Colonic mucosa (tissue), 4 donors: ENCODE results near the gene NTHL1. TPM values are rescaled to one million over a fixed set of nuclear protein-coding genes. Genes with fewer than 3 reads are reported as not detected.

Experiments used
- DNase-seq: peaks from one replicate; pipeline ENCODE4 v3.0.0-alpha.2; 2020
- H3K27ac ChIP-seq: fragments of 200-600 bp; one replicate; pipeline ENCODE4 v1.8.0; 2021
- H3K27me3 ChIP-seq: fragments of 200-600 bp; one replicate; pipeline ENCODE4 v1.8.0; 2021
- H3K36me3 ChIP-seq: fragments of 200-600 bp; one replicate; pipeline ENCODE4 v1.8.0; 2021
- H3K4me1 ChIP-seq: fragments of 200-600 bp; one replicate; pipeline ENCODE4 v1.8.0; 2021; ENCODE audit warnings: mild to moderate bottlenecking
- H3K4me3 ChIP-seq: fragments of 200-600 bp; one replicate; pipeline ENCODE4 v1.8.0; 2021
- H3K9ac ChIP-seq, 2 donors: one replicate each; pipeline ENCODE4 v1.7.0; 2013; ENCODE audit warnings: control low read depth in 2 of 2, low read depth in 2 of 2, low read length in 2 of 2
- H3K9me3 ChIP-seq: fragments of 200-600 bp; one replicate; pipeline ENCODE4 v1.8.0; 2021
- intact Hi-C: fragments of 100-400 bp; cut with DNase I; formaldehyde crosslinking; loops from one replicate; pipeline ENCODE4 v1.14.1; 2022
- total RNA-seq, 2 donors: library from RNA; stranded (reverse); fragmentation: NEBNext Ultra II Directional in 1 of 2; extraction: Animal tissue kit (Norgen Biotek cat#: 25700) in 1 of 2; gene quantifications; one replicate each; pipeline ENCODE4 v1.2.1, GENCODE V29; 2021
- TF ChIP-seq, protein P1 (sequence below): fragments of 200-600 bp; IDR thresholded peaks from one replicate; pipeline ENCODE4 v1.8.0; 2022; ENCODE audit warnings: antibody characterized with exemption, mild to moderate bottlenecking
- donor health status: healthy.
- donor health status: DM: no; HTN: no; CAD: no.
- donor health status: DM: no; HTN: no; CAD: no.

NTHL1 gene
- total RNA-seq, 2 donors from 2014 or later, result 30.1 to 96.8 TPM

DNA sequence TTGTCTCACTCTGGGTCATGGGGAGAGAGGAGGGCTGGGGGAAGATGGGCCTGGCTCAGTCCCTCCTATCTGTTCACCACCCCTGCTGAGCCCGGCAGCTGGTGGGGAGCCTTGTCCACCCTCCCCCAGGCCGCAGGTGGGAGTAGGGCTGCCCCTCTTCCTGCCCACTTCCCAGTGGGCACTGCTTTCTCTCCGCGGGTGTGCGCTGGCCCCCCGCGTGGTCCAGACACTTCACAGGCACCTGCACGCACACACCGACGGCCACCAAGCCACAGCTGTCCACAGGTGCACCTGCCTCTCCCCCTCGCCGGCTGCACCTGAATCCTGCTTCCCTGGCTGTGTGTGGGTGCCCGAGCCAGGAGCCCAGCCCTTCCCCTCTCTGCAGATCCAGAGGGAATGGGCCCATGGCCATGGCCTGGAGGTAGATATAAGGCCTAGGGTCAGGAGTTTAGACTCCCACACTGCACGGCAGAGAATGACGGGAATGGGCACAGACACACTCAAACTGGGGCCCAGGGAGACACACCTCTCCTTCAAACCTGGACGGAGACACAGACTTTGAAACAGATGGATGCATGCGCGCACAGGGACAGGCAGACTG lies 18.9 kb downstream of the NTHL1 start:
- H3K36me3 ChIP-seq, result no peaks in the 10 kb centered on the region
- no peak overlapping the region for H3K27ac ChIP-seq
- intact Hi-C loops, result loop anchor here (10.0 kb wide), 1 partner anchor 56 kb away; no protein-coding TSS in a partner anchor
- no peak for DNase-seq
- H3K27me3 ChIP-seq, result no peaks in the 10 kb centered on the region
- no peaks in the 10 kb centered on the region for H3K4me1 ChIP-seq
- H3K4me3 ChIP-seq, result peak overlapping the region; percentile 66
- TF ChIP-seq, protein P1, sequence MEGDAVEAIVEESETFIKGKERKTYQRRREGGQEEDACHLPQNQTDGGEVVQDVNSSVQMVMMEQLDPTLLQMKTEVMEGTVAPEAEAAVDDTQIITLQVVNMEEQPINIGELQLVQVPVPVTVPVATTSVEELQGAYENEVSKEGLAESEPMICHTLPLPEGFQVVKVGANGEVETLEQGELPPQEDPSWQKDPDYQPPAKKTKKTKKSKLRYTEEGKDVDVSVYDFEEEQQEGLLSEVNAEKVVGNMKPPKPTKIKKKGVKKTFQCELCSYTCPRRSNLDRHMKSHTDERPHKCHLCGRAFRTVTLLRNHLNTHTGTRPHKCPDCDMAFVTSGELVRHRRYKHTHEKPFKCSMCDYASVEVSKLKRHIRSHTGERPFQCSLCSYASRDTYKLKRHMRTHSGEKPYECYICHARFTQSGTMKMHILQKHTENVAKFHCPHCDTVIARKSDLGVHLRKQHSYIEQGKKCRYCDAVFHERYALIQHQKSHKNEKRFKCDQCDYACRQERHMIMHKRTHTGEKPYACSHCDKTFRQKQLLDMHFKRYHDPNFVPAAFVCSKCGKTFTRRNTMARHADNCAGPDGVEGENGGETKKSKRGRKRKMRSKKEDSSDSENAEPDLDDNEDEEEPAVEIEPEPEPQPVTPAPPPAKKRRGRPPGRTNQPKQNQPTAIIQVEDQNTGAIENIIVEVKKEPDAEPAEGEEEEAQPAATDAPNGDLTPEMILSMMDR, result no peak
- no peaks in the 10 kb centered on the region for H3K9me3 ChIP-seq
- H3K9ac ChIP-seq, result peak overlapping the region; percentile 2 to 76

DNA sequence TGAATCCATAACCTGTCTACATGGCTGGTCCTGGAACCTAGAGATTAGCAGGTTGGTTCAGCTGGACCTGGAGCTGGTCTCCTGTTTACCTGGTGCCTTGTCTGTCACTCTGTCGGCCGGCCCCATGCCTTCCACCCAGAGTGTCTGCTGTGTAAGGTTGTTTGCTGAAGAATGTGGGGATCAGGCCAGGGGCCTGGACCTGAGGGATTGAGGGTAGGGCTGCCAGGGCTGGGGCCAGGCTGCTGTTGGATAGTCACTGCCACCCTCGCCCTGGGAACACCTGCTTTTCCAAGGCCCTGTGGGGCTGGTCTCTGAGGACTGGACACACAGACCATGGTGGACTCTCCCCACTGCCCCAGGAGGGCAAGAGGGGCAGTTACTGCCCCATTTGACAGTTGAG lies 19.5 kb downstream of the NTHL1 start:
- no peak overlapping the region for H3K27ac ChIP-seq
- DNase-seq, result no peak
- H3K27me3 ChIP-seq, result no peaks in the 10 kb centered on the region
- H3K4me3 ChIP-seq, result peak overlapping the region; percentile 66
- no peaks in the 10 kb centered on the region for H3K9me3 ChIP-seq
- no peaks in the 10 kb centered on the region for H3K36me3 ChIP-seq
- intact Hi-C loops, result loop anchor here (10.0 kb wide), 1 partner anchor 57 kb away; no protein-coding TSS in a partner anchor
- peak overlapping the region; percentile 50 to 76 for H3K9ac ChIP-seq
- TF ChIP-seq, protein P1, result no peak
- H3K4me1 ChIP-seq, result no peaks in the 10 kb centered on the region

DNA sequence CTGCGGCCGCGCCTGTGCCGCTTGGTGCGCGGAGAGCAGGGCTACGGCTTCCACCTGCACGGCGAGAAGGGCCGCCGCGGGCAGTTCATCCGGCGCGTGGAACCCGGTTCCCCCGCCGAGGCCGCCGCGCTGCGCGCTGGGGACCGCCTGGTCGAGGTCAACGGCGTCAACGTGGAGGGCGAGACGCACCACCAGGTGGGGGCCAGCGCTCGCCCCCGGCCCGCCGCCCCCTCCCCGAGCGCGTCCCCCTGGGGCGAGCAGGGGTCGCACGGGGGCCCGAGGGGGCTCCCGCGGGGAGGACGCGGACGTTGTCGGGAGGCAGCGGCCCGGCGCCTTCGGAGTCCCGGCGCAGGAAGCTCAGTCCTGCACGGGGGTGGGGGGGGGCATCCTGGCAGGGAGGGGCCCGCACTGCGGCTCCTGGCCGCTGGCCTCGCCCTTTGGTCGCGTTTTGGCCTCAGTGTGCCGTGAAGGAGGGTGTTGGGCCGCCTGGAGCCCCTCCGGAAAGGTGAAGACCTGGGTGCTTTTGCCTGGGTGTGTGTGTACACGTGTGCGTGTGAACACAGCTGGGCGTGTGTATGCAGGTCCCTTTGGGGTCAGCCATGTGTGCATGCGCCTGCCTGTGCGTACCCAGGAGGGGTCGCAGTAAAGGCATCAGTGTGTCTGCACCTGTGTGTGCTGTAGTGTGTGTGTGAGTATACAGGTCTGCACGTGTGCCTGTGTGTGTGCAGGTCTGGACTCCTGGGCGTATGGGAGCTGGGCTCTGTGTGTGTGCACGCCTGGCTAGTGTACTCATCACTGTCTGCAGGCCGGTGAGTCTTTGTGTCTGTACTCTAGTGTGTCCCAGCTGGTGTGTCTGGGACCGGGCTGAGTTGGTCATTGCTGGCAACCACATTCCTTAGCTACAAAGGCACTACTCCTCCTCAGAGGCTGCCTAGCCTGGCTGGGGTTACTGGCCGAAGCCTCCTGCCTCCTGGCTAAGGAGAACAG lies 20.3 kb downstream of the NTHL1 start:
- intact Hi-C loops, result loop anchor here (10.0 kb wide), 1 partner anchor 57 kb away; no protein-coding TSS in a partner anchor
- no peaks in the 10 kb centered on the region for H3K27me3 ChIP-seq
- TF ChIP-seq, protein P1, result no peak
- H3K4me1 ChIP-seq, result peaks cover 3% of the 10 kb centered on the region
- H3K9me3 ChIP-seq, result no peaks in the 10 kb centered on the region
- peak overlapping the region; percentile 47 for H3K27ac ChIP-seq
- peak overlapping the region; percentile 66 to 76 for H3K9ac ChIP-seq
- no peaks in the 10 kb centered on the region for H3K36me3 ChIP-seq
- peak overlapping the region; percentile 66 for H3K4me3 ChIP-seq
- DNase-seq, result no peak

DNA sequence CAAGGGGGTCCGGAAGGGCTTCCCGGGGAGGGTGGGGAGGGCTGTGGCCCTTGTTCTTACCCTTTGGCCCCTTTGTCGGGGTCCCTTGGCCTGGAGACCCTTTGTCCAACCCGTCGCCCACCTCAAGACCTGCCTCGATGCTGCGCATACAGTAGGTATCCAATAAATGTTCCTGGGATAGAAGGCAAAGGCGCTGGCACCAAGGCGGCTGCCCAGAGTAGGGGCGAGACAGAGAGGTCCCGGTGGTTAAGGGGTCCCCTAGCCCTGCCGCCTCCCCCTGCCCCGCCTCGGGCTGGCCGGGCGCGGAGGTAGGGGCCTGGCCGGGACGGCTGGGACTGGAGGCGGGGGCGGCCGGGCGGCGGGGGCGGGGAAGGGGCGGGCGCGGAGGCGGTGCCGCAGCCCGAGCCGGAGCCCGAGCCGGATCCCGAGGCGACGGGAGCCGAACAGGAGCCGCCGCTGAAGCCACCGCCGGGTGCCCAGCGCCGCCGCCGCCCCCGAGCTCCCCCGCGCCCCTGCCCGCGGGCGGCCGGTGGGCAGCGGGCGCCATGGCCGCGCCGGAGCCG lies 21.1 kb downstream of the NTHL1 start, which contains the start of gene NHERF2:
Gene NHERF2 (plus strand): TSS at position 442 of the 563 bp plus-strand sequence. CDS start 104 bp downstream, at position 546.
- peak within 1 kb of the TSS; percentile 53 for H3K27ac ChIP-seq
- no peak for DNase-seq

More for the DNA sequence above, 21.1 kb downstream of the NTHL1 start, which contains the start of gene NHERF2:
- H3K27me3 ChIP-seq, result no peaks in the 10 kb centered on the region
- H3K36me3 ChIP-seq, result no peaks in the 10 kb centered on the region
- intact Hi-C loops, result loop anchor here (10.0 kb wide), 1 partner anchor 58 kb away; no protein-coding TSS in a partner anchor
- peak within 1 kb of the TSS; percentile 66 to 76 for H3K9ac ChIP-seq
- peak within 1 kb of the TSS; percentile 66 for H3K4me3 ChIP-seq
- TF ChIP-seq, protein P1, result no peak
- H3K4me1 ChIP-seq, result peaks cover 3% of the 10 kb centered on the region
- H3K9me3 ChIP-seq, result no peaks in the 10 kb centered on the region
